DND-41 (cell line): ENCODE measurements around the gene OTOP3.

ENCODE experiments used
- ATAC-seq: fragments of 200-7000 bp; cut with Tn5 transposase; 3 replicates; pipeline ENCODE4 v1.9.1; 2021; ENCODE audit warnings: low read depth; ENCODE audit not compliant: insufficient read depth
- DNase-seq: peaks from one replicate; pipeline ENCODE4 v3.0.0-alpha.2; 2020
- H2AFZ ChIP-seq: 2 replicates; pipeline ENCODE4 v1.6.0; 2012; ENCODE audit warnings: low read depth, low read length
- H3K27ac ChIP-seq: 2 replicates; pipeline ENCODE4 v1.5.1; 2012; ENCODE audit warnings: low read length, inconsistent platforms
- H3K27me3 ChIP-seq: fragments of 200-600 bp; sonication (generic); 2 replicates; pipeline ENCODE4 v1.6.0; 2012; ENCODE audit warnings: low read length, mild to moderate bottlenecking, inconsistent platforms; ENCODE audit not compliant: insufficient read depth, poor library complexity
- H3K36me3 ChIP-seq: 2 replicates; pipeline ENCODE4 v1.5.1; 2012; ENCODE audit warnings: low read length, inconsistent platforms; ENCODE audit not compliant: insufficient read depth
- H3K4me1 ChIP-seq: 2 replicates; pipeline ENCODE4 v1.5.1; 2012; ENCODE audit warnings: mild to moderate bottlenecking, low read length; ENCODE audit not compliant: insufficient read depth
- H3K4me2 ChIP-seq: 2 replicates; pipeline ENCODE4 v1.6.0; 2012; ENCODE audit warnings: mild to moderate bottlenecking, moderate library complexity, low read length, inconsistent platforms; ENCODE audit not compliant: insufficient read depth
- H3K4me3 ChIP-seq, 2 experiments: fragments of 200-600 bp in 1 of 2; shearing (Covaris generic) in 1 of 2; 2 replicates each; pipeline ENCODE4 v1.5.1; 2012 to 2016; ENCODE audit warnings: inconsistent platforms in 2 of 2, low read length in 2 of 2, mild to moderate bottlenecking in 2 of 2, low read depth in 1 of 2, moderate library complexity in 1 of 2
- H3K79me2 ChIP-seq: 2 replicates; pipeline ENCODE4 v1.6.0; 2012; ENCODE audit warnings: low read length, inconsistent platforms; ENCODE audit not compliant: insufficient read depth
- H3K9ac ChIP-seq: 2 replicates; pipeline ENCODE4 v1.6.0; 2012; ENCODE audit warnings: low read depth, mild to moderate bottlenecking, inconsistent platforms, low read length, moderate library complexity
- H3K9me3 ChIP-seq: 2 replicates; pipeline ENCODE4 v1.5.1; 2012; ENCODE audit warnings: low read length, moderate library complexity, mild to moderate bottlenecking, inconsistent platforms; ENCODE audit not compliant: insufficient read depth, severe bottlenecking
- H4K20me1 ChIP-seq: 2 replicates; pipeline ENCODE4 v1.6.0; 2012; ENCODE audit warnings: low read length; ENCODE audit not compliant: insufficient read depth
- EZH2 ChIP-seq: IDR thresholded peaks from 3 replicates; pipeline ENCODE4 v1.6.1; 2012; ENCODE audit warnings: borderline replicate concordance, low read depth, mild to moderate bottlenecking, moderate library complexity, low read length, inconsistent platforms; ENCODE audit not compliant: severe bottlenecking
- TF ChIP-seq, protein P1 (sequence below): IDR thresholded peaks from 2 replicates; pipeline ENCODE4 v1.5.1; 2012; ENCODE audit warnings: borderline replicate concordance, low read length, moderate library complexity, mild to moderate bottlenecking; ENCODE audit not compliant: poor library complexity, severe bottlenecking; ENCODE audit errors: extremely low read depth

The OTOP3 gene

DNA sequence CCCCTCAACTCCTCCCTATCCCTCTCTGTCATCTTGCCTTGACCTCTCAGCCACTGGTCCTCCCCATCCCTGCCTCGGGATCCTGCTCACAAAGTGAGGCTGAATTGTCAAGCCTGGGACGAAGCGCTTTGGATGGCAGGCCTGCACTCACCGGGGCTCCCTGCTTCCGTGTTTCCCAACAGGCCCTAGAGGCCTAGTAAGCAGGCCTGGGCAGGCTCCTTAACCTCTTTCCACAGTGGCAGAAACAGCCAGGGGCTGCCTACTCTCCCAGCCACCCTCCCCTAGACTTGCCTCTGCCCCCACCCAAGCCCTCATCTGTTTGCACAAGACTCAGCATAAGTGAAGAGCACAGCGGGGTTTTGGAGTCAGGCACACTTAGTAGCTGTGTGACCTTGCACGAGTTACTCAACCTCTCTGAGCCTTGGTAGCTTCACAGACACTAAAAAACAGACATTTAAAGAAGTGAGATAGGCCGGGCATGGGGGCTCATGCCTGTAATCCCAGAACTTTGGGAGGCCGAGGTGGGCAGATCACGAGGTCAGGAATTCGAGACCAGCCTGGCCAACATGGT is 37.2 kb upstream of the OTOP3 start:
- H2AFZ ChIP-seq: no peak overlapping the region
- H3K79me2 ChIP-seq: no peaks in the 10 kb centered on the region
- no peaks in the 10 kb centered on the region for H3K4me1 ChIP-seq
- H4K20me1 ChIP-seq: no peaks in the 10 kb centered on the region
- no peak overlapping the region for H3K4me2 ChIP-seq
- no peak overlapping the region for H3K9ac ChIP-seq
- no peak for TF ChIP-seq EZH2
- TF ChIP-seq, protein P1, sequence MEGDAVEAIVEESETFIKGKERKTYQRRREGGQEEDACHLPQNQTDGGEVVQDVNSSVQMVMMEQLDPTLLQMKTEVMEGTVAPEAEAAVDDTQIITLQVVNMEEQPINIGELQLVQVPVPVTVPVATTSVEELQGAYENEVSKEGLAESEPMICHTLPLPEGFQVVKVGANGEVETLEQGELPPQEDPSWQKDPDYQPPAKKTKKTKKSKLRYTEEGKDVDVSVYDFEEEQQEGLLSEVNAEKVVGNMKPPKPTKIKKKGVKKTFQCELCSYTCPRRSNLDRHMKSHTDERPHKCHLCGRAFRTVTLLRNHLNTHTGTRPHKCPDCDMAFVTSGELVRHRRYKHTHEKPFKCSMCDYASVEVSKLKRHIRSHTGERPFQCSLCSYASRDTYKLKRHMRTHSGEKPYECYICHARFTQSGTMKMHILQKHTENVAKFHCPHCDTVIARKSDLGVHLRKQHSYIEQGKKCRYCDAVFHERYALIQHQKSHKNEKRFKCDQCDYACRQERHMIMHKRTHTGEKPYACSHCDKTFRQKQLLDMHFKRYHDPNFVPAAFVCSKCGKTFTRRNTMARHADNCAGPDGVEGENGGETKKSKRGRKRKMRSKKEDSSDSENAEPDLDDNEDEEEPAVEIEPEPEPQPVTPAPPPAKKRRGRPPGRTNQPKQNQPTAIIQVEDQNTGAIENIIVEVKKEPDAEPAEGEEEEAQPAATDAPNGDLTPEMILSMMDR: no peak
- H3K36me3 ChIP-seq: no peaks in the 10 kb centered on the region
- no peak overlapping the region for H3K4me3 ChIP-seq
- ATAC-seq (no peak), DNase-seq (no peak)
- H3K27ac ChIP-seq: no peak overlapping the region
- H3K27me3 ChIP-seq: peaks cover 8% of the 10 kb centered on the region
- no peaks in the 10 kb centered on the region for H3K9me3 ChIP-seq

DNA sequence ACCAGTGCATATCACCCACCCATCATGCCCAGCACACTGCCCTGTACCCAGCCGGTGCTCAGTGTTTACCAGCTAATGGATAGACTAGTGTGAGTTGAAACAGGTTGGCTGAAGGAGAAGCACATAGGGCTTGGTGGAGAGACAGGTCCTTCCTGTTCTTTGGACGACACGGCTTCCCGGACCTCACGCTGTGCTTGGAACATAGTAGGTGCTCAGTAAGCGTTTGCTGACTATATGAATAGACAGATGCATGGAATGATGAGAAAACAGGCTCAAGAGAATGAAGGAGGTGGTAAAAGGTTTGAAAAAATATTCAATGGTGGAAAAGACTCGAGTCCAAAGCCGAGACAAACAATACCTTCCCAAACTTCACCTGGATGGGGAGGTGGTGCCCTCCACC is 35.5 kb upstream of the OTOP3 start:
- ATAC-seq (no peak), DNase-seq (no peak)
- no peaks in the 10 kb centered on the region for H3K79me2 ChIP-seq
- no peak overlapping the region for H2AFZ ChIP-seq
- TF ChIP-seq, protein P1: no peak
- TF ChIP-seq EZH2: no peak
- H3K36me3 ChIP-seq: no peaks in the 10 kb centered on the region
- H3K9me3 ChIP-seq: no peaks in the 10 kb centered on the region
- H4K20me1 ChIP-seq: no peaks in the 10 kb centered on the region
- no peak overlapping the region for H3K9ac ChIP-seq
- H3K27me3 ChIP-seq: peaks cover 8% of the 10 kb centered on the region
- H3K4me1 ChIP-seq: no peaks in the 10 kb centered on the region
- no peak overlapping the region for H3K4me3 ChIP-seq
- no peak overlapping the region for H3K4me2 ChIP-seq
- no peak overlapping the region for H3K27ac ChIP-seq

DNA sequence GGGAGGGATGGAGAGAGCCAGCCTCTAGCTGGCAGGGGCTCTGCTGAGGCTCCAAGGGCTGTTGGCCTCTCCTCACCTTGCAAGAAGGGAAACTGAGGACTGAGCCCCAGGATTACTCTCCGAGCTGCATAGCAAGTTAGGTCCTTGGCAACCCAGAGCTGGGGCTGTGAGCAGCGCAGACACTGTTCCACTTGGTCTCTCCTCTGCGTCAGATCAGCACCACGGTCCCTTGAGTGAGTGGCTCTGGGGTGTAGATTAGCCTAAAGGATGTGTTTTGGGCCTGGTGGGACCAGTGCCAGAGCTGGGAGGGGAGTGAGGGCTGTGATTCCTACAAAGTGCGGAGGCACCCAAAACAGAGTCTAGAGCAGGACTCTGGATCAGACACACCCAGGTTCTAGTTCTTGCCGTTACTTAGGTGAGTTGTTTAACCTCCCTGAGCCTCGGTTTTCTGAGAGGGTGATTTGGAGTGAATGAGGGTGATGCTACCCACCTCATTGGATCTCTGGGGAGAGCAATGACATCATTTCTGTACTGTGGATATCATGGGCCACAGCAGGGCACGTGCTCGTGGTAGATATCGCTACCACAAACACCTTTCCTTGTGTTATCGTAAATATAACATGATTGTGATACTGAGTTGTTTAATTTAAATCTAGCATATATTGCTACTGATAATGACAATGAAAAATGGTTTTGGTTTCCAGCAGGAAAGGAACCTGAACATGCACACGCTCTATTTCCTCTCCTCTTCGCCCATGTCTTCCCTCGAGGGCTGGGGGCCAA is 34.2 kb upstream of the OTOP3 start:
- no peak overlapping the region for H3K27ac ChIP-seq
- no peak for ATAC-seq
- no peaks in the 10 kb centered on the region for H3K4me1 ChIP-seq
- no peaks in the 10 kb centered on the region for H4K20me1 ChIP-seq
- no peak for DNase-seq
- H3K9me3 ChIP-seq: no peaks in the 10 kb centered on the region
- no peak overlapping the region for H3K4me3 ChIP-seq
- no peaks in the 10 kb centered on the region for H3K79me2 ChIP-seq
- H3K27me3 ChIP-seq: peaks cover 3% of the 10 kb centered on the region
- no peak overlapping the region for H3K9ac ChIP-seq
- no peak overlapping the region for H3K4me2 ChIP-seq
- H3K36me3 ChIP-seq: no peaks in the 10 kb centered on the region
- H2AFZ ChIP-seq: no peak overlapping the region
- TF ChIP-seq, protein P1: no peak
- no peak for TF ChIP-seq EZH2
